HG02642 (cell line): ENCODE results near the gene SLC6A17.

Experiments used
- ATAC-seq: cut with Tn5 transposase; IDR thresholded peaks from one replicate; pipeline ENCODE4 v1.9.1; 2021; ENCODE audit warnings: mild to moderate bottlenecking; ENCODE audit not compliant: unreplicated experiment, poor library complexity

SLC6A17 gene

DNA sequence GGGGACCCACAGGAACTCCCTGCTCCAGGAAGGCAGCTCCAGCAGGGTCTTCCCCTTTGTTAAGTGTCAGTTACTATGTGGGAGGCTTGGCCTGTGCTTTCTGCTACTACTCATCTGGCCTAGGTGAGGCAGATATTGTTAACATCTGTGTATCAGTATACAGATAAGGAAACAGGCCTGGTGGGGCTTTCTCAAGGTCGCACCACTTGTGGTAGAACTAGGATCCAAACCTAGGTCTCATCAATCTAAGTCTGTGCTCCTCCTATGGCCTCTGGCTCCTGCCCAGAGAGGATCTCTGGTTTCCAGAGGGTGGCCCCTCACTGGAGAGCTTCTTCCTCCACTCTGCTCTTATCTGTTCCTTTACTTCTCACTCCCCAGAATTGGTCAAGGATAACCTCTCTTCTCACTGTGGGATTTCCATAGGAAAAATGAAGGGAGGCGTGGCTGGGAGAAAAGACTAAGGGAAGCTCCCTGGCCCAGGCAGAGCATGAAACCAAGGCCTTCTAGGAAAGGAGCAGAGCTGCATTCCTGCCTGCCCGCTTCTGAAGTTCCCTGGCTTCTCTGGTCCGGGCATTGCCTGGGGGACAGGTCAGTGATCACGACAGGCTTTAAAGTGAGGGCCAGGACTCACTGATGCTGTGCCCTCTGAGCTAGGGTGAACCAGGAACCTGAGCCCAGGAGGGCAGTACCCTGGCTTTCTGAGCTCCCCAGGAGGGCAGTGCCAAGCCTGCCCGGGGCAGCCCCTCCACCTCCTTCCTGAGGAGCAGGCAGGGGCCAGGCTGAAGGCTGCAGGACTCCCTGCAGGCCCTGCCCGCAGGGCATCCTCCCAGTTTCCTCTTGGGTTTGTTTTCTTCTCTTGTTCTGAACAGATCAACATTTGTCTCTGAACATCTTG lies 65.6 kb downstream of the SLC6A17 start:
- no peak for ATAC-seq

DNA sequence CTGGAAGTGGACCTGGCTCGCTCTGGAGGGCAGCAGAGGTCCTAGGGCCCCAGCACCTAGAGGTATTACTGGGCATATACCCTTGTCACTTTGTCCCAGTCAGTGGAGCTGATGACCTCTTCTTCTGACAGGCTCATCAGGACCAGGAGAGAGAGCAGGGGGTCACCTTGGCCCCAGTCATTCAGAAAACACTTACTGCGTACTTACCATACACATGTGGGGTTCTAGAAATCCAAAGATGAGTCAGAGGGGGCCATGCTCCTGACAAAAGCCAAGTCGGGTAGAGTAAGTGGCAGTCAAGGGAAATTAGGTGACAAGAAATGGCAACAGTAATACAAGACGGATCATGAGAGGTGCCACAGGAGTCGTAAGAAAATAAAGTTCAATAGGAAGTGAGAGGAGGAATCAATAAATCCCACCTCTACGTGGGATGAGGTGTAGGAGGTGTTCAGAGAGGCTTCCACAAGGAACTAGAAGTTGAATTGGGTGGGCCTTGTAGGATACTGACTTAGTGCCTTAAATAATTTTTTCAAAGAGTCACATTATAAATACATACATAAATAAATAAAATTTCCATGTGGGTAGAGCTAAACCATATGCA lies 66.7 kb downstream of the SLC6A17 start:
- no peak for ATAC-seq

DNA sequence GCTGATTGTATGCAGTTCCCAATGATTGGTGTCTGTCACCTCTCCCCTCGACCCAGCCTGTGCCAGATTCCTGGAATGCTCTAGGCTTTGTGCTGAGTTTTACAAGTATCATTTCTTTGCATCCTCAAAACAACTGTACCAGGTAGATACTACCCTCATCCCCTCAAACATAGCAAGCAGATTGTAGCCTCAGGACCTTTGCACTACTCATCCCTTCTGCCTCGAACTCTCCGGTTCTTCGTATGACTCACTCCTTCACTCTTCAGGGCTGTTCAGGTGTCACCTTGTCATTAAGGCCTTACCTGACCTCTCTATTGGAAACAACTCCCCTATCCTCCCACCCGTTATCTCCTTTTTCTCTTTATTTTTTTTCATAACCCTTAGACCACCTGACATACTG lies 67.8 kb downstream of the SLC6A17 start:
- ATAC-seq, result no peak

DNA sequence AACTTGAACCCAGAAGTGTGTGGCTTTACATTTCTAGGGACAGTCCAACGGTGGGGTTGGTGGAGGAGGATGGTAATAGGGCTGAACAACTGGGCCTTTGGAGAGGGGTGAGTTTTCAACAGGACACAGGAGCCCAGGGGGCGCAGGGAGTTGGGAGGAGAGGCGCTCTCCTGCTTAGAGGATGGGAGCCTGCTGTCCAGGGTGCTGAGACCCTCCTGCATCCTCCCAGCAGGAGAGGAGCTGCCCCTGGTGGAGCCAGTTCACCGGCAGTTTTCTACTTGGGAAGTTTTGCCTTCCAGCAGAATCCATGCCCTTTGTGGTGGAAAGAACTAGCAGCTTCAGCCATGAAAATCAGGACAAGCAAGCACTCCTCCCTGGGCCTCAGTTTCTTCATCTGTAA lies 68.4 kb downstream of the SLC6A17 start:
- no peak for ATAC-seq

DNA sequence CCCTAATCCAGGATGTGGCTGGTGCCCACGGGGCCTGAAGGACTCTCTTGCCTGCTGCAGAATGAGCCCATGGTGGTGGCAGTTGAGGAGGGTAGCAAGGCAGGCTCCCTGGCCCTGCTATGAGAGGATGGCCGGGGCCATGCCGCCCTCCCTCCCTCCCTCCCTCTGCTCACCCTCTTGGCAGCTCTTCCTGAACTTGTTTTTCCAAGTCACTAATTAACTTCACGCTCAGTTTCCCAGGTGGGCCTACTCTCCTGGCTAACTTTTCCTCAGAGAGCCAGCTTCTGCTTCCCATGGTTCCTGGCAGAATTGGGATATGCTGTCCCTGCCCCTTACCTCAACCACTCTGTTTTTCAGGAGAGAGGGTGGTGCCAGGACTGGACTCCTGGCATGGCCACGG lies 70.0 kb downstream of the SLC6A17 start:
- ATAC-seq, result no peak

DNA sequence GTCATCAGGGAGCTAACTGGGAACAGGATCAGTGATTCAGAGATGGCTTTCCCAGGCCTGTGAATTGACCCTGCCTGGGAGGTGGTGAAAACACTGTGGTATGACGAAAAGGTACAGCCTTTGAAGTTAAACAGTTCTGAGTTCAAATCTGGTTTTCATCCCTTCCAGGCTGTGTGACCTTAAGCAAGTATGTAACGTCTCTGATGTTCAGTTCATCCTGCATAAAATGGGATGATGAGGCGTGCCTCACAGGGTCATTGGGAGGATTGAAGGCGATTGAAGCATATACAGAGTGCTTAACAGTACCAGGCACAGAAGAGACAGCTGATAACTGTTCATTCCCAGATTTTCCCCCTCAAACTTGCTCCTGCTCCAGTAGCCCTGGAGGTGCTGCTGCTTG lies 70.8 kb downstream of the SLC6A17 start:
- ATAC-seq, result no peak

DNA sequence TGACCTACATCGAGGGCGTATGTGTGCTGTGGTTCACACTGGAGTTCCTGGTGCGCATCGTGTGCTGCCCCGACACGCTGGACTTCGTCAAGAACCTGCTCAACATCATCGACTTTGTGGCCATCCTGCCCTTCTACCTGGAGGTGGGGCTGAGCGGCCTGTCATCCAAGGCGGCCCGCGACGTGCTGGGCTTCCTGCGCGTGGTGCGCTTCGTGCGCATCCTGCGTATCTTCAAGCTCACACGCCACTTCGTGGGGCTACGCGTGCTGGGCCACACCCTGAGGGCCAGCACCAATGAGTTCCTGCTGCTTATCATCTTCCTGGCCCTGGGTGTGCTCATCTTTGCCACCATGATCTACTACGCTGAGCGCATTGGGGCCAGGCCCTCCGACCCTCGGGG lies 72.8 kb downstream of the SLC6A17 start:
- ATAC-seq, result no peak

DNA sequence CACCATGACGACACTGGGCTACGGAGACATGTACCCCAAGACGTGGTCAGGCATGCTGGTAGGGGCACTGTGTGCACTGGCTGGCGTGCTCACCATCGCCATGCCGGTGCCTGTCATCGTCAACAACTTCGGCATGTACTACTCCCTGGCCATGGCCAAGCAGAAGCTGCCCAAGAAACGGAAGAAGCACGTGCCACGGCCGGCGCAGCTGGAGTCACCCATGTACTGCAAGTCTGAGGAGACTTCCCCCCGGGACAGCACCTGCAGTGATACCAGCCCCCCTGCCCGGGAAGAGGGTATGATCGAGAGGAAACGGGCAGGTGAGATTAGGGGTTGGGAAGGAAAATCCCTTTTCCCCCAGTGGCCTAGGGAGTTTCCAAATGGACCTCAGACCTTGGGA lies 73.3 kb downstream of the SLC6A17 start:
- no peak for ATAC-seq

DNA sequence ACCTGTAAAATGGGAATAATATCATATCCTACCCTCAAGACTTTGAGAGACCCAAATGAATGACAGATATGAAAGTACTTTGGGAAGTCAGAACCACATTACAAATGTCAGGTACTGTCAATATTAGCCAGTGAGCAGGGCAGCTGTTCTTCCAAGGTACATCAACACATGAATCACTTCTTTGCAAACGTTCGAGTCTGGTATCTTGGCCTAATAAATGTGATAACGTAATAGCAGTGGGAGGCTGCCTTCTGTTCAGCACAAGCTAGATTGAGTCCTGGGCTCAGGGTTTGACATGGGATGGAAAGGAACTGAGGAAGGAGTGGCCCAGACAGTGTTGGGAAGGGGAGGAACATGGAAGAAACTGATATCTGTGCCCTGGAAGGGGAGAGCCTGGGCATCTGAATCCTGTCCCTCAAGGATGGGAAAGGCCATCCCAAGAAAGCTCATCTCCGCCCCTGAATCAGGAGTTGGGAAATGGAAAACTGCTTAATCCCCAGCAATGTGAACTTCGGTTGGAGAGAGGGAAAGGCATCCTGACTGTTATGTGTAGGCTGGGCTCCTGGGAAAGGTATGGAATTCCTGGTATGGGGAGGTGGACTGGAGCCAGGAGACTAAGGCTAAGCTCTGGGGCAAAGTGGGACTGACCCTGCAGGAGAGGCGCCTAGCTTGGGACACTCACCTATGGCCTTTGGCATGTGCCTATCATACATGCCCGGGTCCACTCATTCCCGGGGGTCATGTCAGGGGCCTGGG lies 74.1 kb downstream of the SLC6A17 start:
- no peak for ATAC-seq

DNA sequence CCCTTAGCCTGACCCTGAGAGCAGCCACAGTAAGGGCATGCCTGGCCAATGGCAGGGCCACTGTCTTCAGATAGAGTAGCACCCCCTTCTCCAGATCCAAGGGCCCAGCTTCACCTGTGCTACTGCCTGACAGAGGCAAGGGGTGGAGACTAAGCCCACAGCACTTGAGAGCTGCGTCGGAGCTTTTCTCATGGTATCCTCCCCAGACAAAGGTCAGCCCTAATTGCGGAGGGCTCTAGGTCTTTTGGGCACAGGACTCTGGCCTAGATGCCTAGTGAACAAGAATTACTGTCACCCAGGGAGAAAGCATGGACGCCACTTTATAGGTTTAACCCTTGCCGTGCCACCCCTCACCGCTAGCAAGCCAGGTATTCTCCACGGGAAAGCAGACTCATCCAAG lies 74.9 kb downstream of the SLC6A17 start:
- no peak for ATAC-seq

DNA sequence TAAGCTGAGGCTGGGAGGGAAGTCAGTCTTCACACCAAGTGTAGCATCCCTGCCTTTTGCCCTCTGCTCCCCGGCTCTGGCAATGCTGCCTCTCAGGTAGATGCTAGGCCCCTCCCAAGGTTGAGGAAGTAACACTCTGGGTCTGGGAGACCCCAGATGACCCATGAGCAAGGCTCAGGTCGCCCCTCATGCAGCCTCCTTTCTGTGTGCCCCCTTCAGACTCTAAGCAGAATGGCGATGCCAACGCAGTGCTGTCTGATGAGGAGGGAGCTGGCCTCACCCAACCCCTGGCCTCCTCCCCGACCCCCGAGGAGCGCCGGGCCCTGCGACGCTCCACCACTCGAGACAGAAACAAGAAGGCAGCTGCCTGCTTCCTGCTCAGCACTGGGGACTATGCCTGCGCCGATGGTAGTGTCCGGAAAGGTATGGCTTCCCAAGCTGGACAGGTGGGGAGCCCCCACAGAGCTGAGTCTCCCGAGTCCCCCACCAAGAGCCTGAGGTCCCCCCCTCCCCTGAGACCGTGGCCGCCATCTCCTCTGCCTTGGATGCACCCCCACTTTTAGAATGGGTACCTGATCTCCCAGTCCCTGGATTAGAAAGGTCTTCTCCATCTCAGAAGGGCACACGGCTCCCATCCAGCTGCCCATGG lies 75.6 kb downstream of the SLC6A17 start:
- no peak for ATAC-seq

DNA sequence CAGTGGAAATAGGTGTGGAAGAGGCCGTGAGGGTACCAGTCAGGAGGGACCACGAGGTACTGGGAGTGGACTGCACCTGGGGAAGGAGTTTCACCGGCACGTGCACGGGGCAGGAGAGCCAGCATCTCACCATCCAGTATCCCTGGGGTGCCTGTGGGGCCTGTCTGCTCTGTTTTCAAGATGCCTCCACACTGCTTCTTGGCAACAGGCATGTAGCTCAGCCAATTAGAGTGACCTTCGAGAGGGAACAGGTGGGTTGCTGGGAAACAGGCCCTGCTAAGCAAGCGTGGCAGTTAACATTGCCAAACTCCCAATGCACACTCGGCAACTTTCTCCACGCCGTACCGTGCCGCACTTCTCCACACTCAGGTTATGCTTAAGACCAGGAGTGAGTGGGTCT lies 77.5 kb downstream of the SLC6A17 start:
- ATAC-seq, result no peak

DNA sequence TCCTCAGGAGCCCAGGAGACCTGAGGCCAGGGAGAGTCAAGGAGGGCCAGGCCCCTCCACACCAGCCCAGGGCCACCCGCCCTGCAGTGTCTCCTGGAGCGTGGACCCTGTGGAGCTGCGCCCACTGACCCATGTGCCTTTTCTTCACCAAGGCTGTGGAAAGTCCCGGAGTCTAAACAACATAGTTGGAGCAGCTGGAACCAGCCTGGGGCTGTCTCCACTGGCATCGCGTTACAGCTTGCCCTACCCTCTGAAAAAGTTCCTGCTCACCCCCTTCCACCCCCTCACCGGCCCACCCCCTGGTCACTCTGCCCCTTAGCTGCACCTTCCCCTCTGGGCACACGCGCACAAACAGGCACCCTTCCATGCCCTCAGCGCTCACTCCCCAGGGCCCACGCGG lies 78.1 kb downstream of the SLC6A17 start:
- ATAC-seq, result no peak

DNA sequence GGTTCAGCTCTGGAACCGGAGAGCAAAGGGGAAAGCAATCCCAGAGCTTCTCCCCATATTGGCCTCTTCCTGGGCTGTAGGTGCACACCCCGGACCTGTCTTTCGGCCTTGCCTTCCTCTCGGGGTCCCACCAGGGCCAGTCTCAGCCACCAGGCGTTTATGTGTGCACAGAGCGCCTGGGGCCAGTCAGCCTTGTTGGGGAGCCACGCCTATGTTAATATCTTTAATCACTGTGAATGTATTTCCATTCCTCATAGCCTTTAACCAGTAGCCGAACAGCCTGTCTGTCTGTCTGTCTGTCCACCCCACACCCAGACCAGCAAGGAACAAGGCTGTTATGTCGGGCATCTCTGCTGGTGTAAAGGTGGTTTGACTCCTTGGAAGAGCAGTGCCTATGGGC lies 78.6 kb downstream of the SLC6A17 start:
- ATAC-seq, result no peak

DNA sequence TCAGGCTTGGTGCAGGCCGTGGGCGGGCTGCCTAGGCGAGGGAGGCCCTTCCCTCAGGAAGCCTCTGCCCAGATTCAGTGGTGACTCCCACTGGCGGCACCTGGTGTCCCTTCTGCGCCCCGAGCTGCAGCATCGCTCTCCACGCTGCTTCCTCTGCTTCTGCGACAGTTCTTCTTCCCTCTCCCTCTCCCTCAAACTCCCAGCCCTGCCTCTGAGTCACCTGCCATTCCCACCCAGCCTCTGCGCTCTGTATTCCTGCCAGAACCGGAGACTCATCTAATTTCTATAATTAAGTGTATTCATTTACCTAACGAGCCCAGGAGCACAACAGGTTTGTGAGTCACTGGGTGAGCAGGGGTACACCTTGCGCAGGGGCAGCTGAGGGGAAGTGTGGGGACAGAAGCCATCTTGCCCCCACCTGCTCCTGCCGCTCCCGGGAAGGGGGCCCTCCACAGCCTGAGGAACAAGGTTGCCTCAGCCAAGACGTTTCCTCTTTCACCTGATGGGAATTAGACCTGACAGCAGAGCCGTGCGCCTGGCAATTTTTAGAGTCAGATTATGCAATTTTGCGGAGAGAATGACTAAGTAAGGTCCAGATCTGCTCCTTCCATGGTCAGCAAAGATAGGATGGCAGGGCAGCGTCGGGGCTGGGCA lies 79.2 kb downstream of the SLC6A17 start:
- no peak for ATAC-seq

DNA sequence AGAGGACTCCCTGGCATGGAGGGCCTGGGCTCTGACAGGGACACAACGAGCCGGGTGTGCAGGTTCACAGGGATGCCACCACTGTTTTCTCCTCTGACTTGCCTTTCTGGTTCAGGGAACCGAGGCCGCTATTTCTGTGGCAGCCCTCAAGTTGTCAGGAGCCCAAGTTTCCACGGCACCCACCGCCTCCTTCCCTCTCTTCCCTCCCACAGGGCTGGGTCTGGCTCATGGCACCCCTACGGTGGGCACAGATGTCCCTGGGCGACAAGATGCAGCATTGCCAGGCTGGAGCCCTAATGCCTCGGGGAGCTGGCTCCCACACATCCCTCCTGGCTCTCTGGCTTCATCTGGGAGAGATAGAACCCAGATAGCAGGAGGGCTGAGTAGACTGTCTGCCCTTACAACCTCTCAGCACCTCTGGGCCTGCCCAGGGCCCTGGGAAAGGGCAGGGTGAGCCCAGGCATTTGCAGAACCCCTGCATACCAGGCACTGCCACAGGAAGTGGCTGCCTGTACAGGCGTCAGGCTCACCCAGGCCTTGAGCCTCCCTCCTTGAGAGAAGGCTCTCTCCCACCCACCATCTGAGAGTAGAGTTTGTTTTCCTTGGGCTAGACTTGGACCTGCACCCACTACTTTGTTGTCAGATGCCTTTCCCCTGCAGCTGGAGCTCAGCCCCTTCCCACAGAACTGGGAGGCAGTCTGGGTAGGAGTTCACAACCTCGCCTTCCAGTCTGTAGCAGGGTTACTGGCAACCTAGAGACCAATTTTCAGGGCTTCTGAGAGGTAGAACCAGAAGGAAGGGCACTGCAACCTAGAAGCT lies 80.3 kb downstream of the SLC6A17 start:
- ATAC-seq, result no peak

DNA sequence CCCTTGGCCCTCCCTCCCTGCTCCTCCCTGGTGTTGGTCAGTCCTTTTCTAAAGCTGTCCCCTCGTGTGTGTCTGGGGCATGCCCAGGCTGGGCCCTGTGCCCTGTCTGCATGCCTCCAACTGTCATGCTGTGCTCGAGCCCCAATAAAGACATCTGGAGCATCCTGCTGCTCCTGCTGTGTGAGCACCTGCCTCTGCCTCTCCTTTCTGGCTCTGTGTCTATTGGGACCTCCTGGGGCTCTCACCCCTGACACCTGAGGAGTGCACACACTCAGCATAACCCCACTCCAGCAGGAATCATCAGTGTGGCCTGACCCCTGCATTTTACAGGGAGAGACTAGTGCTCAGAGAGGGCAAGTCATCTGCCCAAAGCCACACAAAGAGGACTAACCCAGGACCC lies 83.6 kb downstream of the SLC6A17 start:
- no peak for ATAC-seq

DNA sequence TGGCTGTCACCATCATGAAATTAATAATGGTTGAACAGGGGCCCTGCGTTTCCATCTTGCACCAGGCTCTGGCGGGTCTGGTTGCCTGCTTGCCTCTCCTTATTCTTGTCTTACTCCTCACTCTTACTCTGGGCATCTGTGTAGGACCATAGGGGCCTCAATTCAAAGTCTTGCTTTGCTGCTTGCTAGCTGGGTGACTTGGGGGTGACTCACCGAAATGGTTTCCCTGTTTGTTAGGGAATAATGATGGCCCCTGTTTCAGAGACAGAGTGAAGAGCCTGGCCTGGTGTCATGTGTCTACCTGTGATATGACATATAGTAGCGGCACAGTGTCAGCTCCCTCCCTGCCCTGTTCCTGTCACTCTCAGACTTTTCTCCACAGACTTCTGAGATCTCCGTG lies 84.4 kb downstream of the SLC6A17 start:
- no peak for ATAC-seq

DNA sequence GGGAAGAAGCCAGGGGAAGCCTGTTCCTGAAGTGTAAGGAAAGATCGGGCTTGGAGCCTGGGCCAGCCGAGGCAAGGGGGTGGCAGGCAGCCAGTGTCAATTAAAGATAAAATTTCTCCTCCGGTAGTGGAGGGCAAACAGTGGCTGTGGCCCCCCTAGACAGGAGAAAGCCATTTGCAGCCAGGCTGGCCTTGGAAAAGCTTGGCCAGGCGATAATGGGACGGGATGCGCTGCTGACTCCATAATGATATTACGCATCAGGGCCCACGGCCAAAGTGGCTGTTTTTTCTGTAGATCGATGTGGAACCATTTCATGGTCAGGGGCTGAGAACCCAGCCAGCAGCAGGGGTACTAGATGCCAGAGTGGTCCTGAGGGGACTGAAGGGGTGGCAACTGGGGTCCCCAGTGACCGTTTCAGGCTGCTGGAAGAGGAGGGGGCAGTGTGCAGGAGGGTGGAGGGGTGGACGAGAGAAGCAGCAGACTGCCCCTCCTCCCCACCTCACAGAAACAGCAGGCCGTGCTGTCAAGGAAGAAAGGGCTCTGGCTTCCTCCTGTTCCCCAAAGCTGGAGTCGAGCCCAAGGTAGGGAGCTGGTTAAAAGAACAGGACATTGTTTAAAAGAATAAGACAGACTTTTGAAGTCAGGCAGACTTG lies 85.0 kb downstream of the SLC6A17 start:
- ATAC-seq, result no peak
